ENCODE results near the gene NLRP8. TPM values are rescaled to one million over a fixed set of nuclear protein-coding genes. Genes with fewer than 3 reads are reported as not detected.
"Not testable (repeated sequence)": the region's sequence is repeated elsewhere in the genome, so short reads cannot be mapped to it uniquely, and the experiment has no call there.

The NLRP8 gene
- total and polyA plus RNA-seq, 12 donors, result not detected

DNA sequence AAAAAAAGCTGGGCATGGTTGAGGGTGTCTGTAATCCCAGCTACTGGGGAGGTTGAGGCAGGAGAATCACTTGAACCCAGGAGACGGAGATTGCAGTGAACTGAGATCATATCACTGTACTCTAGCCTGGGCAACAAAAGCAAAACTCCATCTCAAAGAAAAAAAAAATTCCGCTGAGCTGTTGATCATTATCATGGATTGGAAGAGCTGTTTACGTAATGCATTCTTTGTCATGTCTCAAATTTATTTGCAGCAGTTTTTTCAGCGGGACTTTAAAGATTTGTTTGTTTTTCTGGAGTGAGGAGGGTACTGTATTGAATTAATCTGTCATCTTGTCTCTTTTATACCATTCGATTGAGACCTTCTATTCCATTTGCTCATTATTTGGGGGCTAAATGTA is 43.2 kb downstream of the NLRP8 start:
- H3K27me3 ChIP-seq, result no peaks in the 10 kb centered on the region
- no peaks in the 10 kb centered on the region for H3K9me3 ChIP-seq (replicated peaks in 1 of 3)
- no peak for DNase-seq
- 66 to 80% (median 72%) methylated on average over 5 of the region's 5 CpGs for whole genome bisulfite sequencing, 4 donors
- intact Hi-C loops (cut with DNase I), result no loop called here
- no peaks in the 10 kb centered on the region for H3K36me3 ChIP-seq (replicated peaks in 1 of 2)
- TF ChIP-seq, protein P1, sequence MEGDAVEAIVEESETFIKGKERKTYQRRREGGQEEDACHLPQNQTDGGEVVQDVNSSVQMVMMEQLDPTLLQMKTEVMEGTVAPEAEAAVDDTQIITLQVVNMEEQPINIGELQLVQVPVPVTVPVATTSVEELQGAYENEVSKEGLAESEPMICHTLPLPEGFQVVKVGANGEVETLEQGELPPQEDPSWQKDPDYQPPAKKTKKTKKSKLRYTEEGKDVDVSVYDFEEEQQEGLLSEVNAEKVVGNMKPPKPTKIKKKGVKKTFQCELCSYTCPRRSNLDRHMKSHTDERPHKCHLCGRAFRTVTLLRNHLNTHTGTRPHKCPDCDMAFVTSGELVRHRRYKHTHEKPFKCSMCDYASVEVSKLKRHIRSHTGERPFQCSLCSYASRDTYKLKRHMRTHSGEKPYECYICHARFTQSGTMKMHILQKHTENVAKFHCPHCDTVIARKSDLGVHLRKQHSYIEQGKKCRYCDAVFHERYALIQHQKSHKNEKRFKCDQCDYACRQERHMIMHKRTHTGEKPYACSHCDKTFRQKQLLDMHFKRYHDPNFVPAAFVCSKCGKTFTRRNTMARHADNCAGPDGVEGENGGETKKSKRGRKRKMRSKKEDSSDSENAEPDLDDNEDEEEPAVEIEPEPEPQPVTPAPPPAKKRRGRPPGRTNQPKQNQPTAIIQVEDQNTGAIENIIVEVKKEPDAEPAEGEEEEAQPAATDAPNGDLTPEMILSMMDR (IDR thresholded peaks at IDR 0.05), result no peak
- no peak for TF ChIP-seq POLR2A (IDR thresholded peaks at IDR 0.05)
- no peak overlapping the region for H3K4me3 ChIP-seq
- no peaks in the 10 kb centered on the region for H3K4me1 ChIP-seq (replicated peaks in 1 of 2)
- no peak overlapping the region for H3K27ac ChIP-seq

DNA sequence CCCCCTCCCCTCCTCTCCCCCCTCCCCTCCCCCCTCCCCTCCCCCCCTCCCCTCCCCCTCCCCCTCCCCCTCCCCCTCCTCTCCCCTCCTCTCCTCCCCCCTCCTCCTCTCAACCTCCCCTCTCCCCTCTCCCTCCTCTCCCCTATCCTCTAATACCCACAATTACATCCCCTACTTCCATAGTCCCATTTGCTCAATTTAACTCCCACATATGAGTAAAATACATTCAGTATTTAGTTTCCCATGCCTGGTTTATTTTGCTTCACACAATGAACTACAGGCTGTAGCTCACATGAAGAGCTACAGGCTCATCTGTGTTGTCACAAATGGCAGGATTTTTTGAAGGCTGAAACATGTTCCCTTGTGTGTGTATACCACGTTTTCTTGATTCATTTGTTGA is 45.9 kb downstream of the NLRP8 start:
- intact Hi-C loops (cut with DNase I), result no loop called here
- no peak overlapping the region for H3K27ac ChIP-seq
- H3K4me3 ChIP-seq, result no peak overlapping the region
- TF ChIP-seq, protein P1 (IDR thresholded peaks at IDR 0.05), result no peak
- no peak for TF ChIP-seq POLR2A (IDR thresholded peaks at IDR 0.05)
- no peak for DNase-seq
- no peaks in the 10 kb centered on the region for H3K4me1 ChIP-seq (replicated peaks in 1 of 2)
- no peaks in the 10 kb centered on the region for H3K36me3 ChIP-seq (replicated peaks in 1 of 2)
- H3K27me3 ChIP-seq, result no peaks in the 10 kb centered on the region
- WGBS, 4 donors, result 19 to 33% (median 30%) methylated on average over 1 of the region's 1 CpG
- no peaks in the 10 kb centered on the region for H3K9me3 ChIP-seq (replicated peaks in 1 of 3)

DNA sequence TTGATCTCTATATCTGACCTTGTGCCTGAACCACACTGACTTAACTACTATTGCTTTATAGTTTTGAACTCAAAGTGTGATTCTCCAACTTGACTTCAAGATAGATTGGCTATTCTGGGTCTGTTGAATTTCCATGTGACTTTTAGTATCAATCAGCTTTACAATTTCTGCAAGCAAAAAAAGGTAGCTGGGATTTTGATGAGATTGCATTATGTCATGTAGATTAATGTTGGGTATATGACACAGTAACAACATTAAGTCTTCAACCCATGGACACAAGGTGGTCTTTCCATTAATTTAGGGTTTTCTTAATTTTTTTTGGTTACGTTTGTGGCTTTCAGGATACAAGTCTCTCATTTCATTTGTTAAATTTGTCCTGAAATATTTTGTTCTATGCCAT is 67.1 kb downstream of the NLRP8 start:
- Histone ChIP-seq H3K4me3 (no peak overlapping the region), H3K36me3 (replicated peaks in 1 of 2) (no peaks in the 10 kb centered on the region), H3K27me3 (no peaks in the 10 kb centered on the region), H3K9me3 (replicated peaks in 1 of 3) (no peaks in the 10 kb centered on the region), H3K4me1 (replicated peaks in 1 of 2) (no peaks in the 10 kb centered on the region), H3K27ac (no peak overlapping the region)
- WGBS, 4 donors, result 37 to 79% (median 58%) methylated on average over 1 of the region's 1 CpG
- intact Hi-C loops (cut with DNase I), result no loop called here
- no peak for TF ChIP-seq POLR2A (IDR thresholded peaks at IDR 0.05)
- TF ChIP-seq, protein P1 (IDR thresholded peaks at IDR 0.05), result no peak
- no peak for DNase-seq

DNA sequence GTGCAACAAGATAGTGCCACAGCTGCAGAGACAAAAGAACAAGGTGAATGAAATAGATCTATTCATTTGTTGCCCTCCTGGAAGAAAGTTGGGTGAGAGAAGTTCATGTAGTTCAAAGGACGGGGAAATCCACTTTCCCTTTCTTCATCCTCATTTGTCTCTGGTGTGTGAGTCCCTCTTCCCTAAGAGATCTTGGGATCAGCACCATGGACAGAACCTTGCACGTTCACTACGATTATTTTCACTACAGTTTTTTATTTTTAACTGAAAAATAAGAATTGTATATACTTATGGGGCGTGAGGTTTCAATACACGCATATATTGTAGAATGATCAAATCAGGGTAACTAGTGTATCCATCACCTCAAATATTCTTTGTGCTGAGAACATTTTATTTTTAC is 68.1 kb downstream of the NLRP8 start:
- intact Hi-C loops (cut with DNase I), result no loop called here
- no peak overlapping the region for H3K27ac ChIP-seq
- no peaks in the 10 kb centered on the region for H3K9me3 ChIP-seq (replicated peaks in 1 of 3)
- no peak for DNase-seq
- H3K27me3 ChIP-seq, result no peaks in the 10 kb centered on the region
- no peaks in the 10 kb centered on the region for H3K36me3 ChIP-seq (replicated peaks in 1 of 2)
- WGBS, 4 donors, result 18 to 34% (median 22%) methylated on average over 5 of the region's 5 CpGs
- no peak overlapping the region for H3K4me3 ChIP-seq
- TF ChIP-seq, protein P1 (IDR thresholded peaks at IDR 0.05), result no peak
- TF ChIP-seq POLR2A (IDR thresholded peaks at IDR 0.05), result no peak
- H3K4me1 ChIP-seq (replicated peaks in 1 of 2), result no peaks in the 10 kb centered on the region

DNA sequence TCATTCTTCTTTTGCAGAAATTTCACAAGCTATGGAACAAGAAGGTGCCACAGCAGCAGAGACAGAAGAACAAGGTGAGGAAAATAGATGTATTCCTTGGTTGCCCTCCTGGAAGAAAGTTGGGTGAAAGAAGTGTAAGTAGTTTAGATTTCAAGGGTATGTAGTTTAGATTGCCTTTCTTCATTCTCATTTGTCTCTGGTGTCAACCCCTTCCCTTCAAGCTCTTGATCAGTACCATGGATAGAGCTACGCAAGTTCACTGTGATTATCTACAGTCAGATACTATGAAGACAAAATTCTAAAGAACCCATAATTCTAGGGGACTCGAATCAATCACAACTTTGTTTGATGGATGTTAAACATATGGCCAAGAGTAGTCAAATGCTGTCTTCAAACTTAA is 71.7 kb downstream of the NLRP8 start:
- H3K4me3 ChIP-seq; intact Hi-C loops (cut with DNase I); H3K27ac ChIP-seq; DNase-seq; H3K27me3 ChIP-seq; H3K4me1 ChIP-seq (replicated peaks in 1 of 2); H3K36me3 ChIP-seq (replicated peaks in 1 of 2); H3K9me3 ChIP-seq (replicated peaks in 1 of 3): not testable (repeated sequence)
- WGBS, 4 donors, result 46 to 65% (median 63%) methylated on average over 2 of the region's 2 CpGs

DNA sequence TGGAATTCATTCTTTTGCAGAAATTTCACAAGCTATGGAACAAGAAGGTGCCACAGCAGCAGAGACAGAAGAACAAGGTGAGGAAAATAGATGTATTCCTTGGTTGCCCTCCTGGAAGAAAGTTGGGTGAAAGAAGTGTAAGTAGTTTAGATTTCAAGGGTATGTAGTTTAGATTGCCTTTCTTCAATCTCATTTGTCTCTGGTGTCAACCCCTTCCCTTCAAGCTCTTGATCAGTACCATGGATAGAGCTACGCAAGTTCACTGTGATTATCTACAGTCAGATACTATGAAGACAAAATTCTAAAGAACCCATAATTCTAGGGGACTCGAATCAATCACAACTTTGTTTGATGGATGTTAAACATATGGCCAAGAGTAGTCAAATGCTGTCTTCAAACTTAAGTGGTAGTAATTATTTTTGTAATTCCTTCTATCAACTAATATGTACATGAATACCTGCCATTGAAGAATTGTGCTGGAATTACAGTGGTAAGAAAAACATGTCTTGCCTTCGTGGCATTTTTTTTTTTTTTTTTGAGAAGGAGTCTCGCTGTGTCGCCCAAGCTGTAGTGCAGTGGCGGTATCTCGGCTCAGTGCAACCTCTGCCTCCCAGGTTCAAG is 72.8 kb downstream of the NLRP8 start:
- 60 to 68% (median 65%) methylated on average over 6 of the region's 7 CpGs for WGBS, 4 donors
- DNase-seq; H3K27me3 ChIP-seq; intact Hi-C loops (cut with DNase I); H3K9me3 ChIP-seq (replicated peaks in 1 of 3); H3K4me1 ChIP-seq (replicated peaks in 1 of 2); H3K27ac ChIP-seq; H3K36me3 ChIP-seq (replicated peaks in 1 of 2); H3K4me3 ChIP-seq: not testable (repeated sequence)

All from adrenal gland (tissue), 12 donors.